ENCODE data around the gene ZGLP1.

Gene ZGLP1

DNA sequence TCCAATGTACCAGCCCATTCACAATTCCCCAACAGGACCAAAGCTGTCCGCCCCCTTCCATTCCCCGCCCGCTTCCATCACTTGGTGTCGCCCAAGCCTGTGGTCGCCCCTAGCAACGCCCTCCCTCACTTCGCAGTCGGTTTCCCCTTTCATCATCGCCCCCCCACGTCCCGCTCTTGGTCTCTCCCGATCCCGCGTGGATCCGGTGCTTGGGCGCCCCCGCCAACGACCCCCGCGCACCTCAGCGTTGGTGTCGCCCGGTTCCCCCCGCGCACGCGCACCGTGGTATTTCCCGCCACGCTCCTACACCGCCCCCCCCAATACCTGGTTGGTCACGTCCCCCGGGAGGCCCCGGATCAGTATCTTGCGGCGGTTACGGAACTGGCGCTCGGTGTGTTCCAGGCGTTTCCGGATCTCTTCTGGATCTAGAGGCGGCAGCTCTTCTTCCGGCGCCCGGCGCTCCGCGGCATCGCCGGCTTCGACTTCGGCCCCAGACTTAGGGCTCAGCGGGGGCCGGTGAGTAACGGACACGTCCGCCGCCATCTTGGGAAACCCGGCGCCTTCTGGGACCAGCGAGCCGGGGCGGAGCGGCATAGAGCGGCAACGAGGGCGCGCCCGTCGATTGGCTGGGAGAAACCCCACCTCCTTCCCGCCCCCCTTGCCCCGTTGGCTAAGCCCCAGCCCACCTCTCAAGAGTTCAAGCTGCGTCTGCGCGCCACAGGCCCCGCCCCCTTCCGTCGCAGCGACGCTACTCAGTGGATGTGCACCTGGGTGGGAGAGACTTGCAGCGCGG is 23.5 kb upstream of the ZGLP1 start, which contains the start of gene RAVER1:
Gene RAVER1, minus strand, starts transcription at position 565 of the 793 bp plus-strand sequence. Its CDS starts 22 bp downstream, at position 543.
- ATAC-seq = peak; percentile 97
- peak within 1 kb of the TSS; percentile 88 to 92 for H3K4me3 Mint-ChIP-seq
- peak; percentile 96 to 97 for DNase-seq
- peak within 1 kb of the TSS; percentile 97 for H3K27ac Mint-ChIP-seq
- no peaks in the 10 kb centered on the region for H3K27me3 Mint-ChIP-seq
- H3K4me1 Mint-ChIP-seq = peaks cover 73% of the 10 kb centered on the region
- H3K9me3 Mint-ChIP-seq = no peaks in the 10 kb centered on the region

- peak overlapping the region; percentile 97 for H3K27ac Mint-ChIP-seq
- no peaks in the 10 kb centered on the region for H3K27me3 Mint-ChIP-seq
- H3K4me3 Mint-ChIP-seq = peak overlapping the region; percentile 88 to 92
- DNase-seq (no peak), ATAC-seq (peak; percentile 5)
- peaks cover 65% of the 10 kb centered on the region for H3K4me1 Mint-ChIP-seq
- H3K9me3 Mint-ChIP-seq = no peaks in the 10 kb centered on the region
These were observed 22.7 kb upstream of the ZGLP1 start for GRCh38 chr19:10332158-10332964.

- ATAC-seq = no peak
- Mint-ChIP-seq H3K4me1 (peaks cover 39% of the 10 kb centered on the region), H3K27ac (peak overlapping the region; percentile 19 to 77), H3K4me3 (no peak overlapping the region), H3K9me3 (no peaks in the 10 kb centered on the region), H3K27me3 (no peaks in the 10 kb centered on the region)
- DNase-seq = no peak
These were observed 19.9 kb upstream of the ZGLP1 start for GRCh38 chr19:10329555-10329954.

DNA sequence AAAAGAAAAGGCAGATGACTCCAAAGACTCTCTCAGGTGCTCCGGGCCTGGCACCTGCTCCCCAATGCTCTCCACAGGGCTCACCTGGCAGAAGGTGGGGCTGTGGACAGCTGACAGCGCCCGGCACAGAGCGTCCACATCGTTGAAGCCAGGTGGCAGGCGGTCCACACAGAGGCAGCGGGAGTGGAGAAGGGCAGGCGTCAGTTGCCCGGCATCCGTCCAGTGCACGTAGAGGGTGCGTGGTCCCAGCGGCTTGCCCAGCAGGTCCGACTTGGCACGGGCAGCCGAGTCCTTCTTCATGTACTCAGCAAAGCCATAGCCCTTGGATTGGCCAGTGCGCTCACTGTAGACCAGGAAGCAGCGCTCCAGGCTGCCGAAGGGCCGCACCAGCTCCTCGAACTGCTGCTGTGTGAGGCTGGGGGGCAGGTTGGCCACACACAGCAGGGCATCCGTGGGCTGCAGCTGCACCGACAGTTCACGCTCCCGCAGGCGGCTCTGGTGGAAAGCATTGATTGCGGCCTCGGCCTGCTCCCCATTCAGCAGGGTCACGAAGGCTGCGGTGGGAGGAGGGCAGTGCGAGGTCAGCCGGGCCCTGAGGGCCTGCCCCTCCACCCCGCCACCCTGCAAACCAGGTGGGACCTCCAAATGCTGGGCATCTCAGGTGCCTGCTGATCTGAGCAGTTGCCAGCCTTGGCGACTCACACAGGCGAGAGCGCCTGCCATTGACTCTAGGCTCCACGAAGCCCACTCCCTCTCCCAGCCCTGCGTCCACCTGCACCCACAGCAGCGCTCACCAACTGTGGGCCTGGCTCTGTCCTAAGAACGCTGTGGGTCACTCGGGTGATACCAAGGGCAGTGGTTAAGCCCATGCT is 19.2 kb upstream of the ZGLP1 start:
- peaks cover 31% of the 10 kb centered on the region for H3K4me1 Mint-ChIP-seq
- ATAC-seq (no peak), DNase-seq (no peak)
- no peak overlapping the region for H3K4me3 Mint-ChIP-seq
- no peaks in the 10 kb centered on the region for H3K27me3 Mint-ChIP-seq
- H3K9me3 Mint-ChIP-seq = no peaks in the 10 kb centered on the region
- H3K27ac Mint-ChIP-seq = no peak overlapping the region

GRCh38 chr19:10327793-10328192 is 18.2 kb upstream of the ZGLP1 start:
- H3K9me3 Mint-ChIP-seq = no peaks in the 10 kb centered on the region
- H3K4me3 Mint-ChIP-seq = no peak overlapping the region
- peak overlapping the region in 1 of 2 donors; percentile 69 for H3K27ac Mint-ChIP-seq
- H3K27me3 Mint-ChIP-seq = no peaks in the 10 kb centered on the region
- ATAC-seq (no peak), DNase-seq (no peak)
- peaks cover 22% of the 10 kb centered on the region for H3K4me1 Mint-ChIP-seq

DNA sequence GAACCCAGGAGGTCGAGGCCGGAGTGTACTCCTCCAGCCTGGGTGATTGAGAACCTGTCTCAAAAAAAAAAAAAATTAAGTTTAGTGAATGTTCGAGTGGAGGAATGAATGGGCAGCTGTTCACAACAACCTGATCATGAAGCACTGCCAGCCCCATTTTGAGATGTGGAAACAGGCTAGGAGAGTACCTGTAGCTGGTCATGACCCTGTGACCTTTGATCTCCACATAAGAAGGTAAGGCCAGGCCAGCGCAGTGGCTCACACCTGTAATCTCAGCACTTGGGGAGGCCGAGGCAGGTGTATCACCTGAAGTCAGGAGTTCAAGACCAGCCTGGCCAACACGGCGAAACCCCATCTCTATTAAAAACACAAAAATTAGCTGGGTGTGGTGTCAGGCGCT is 16.1 kb upstream of the ZGLP1 start:
- H3K4me3 Mint-ChIP-seq = no peak overlapping the region
- H3K9me3 Mint-ChIP-seq = no peaks in the 10 kb centered on the region
- peaks cover 9% of the 10 kb centered on the region for H3K4me1 Mint-ChIP-seq
- H3K27ac Mint-ChIP-seq = peak overlapping the region in 1 of 2 donors; percentile 95
- no peak for DNase-seq
- no peaks in the 10 kb centered on the region for H3K27me3 Mint-ChIP-seq
- ATAC-seq = no peak

DNA sequence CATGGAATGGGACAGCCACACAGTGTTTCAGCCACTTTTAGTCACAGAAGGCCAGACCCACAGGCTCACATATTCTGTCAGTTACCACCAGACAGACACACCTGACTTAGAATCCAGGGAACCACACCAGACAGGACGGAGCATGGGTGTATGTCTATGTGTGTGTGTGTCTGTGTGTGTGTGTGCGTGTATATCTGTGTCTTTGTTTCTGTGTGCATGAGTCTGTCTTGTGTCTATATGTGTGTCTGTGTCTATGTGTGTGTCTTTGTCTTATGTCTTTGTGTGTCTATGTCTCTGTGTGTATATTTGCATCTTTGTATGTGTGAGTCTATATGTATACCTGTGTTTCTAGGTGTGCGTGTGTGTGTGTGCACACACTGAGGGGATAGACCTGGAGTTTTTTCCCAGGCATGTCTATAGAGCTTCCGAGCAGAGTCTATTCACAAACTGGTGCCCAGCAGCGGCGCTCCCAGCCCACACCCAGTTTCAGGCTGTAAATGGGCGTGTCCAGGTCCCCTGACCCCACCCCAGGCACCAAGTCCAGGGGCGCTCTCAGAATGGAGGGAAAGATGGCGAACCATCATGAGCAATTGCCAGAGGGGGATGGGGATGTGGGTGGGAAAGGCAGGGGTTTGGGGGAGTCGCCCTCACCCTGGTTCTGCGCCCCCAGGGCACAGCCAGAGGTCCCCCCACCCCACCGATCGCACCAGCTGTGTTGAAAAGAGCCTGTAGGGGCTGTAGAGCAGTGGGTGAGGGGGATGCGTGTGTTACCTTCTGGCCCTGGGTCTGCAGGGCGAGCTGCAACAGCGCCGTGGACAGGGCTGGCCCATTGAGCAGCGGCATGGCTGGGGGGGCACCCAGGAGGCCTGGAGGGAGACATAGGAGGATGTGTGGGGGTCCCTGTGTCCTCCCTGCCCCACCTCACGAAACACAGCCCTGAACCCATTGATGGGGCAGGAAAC is 12.5 kb upstream of the ZGLP1 start:
- DNase-seq = no peak
- Mint-ChIP-seq H3K4me3 (no peak overlapping the region), H3K27ac (no peak overlapping the region), H3K4me1 (no peaks in the 10 kb centered on the region), H3K27me3 (no peaks in the 10 kb centered on the region), H3K9me3 (no peaks in the 10 kb centered on the region)
- no peak for ATAC-seq

DNA sequence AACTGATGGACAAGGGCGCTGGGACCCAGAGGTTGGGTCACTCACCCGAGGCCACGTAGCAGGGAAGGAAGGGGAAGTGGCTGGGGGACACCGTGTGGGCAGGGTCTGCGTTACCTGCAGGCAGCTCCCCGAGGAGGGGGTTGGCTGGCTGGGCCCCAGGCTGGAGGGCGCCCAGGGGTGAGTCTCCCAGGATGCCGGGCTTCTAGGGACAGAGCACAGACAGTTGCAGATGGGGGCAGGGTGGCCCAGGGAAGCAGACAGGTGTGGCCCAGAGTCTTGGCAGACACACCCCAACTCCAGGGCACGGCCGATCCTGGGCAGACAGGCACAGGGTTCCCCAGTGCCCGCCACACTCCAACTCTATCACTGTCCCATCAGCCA is 11.8 kb upstream of the ZGLP1 start:
- no peak overlapping the region for H3K4me3 Mint-ChIP-seq
- H3K27me3 Mint-ChIP-seq = no peaks in the 10 kb centered on the region
- ATAC-seq = peak; percentile 21

GRCh38 chr19:10320602-10321416 is 11.2 kb upstream of the ZGLP1 start:
- no peak overlapping the region for H3K4me3 Mint-ChIP-seq
- no peaks in the 10 kb centered on the region for H3K27me3 Mint-ChIP-seq
- H3K9me3 Mint-ChIP-seq = no peaks in the 10 kb centered on the region
- DNase-seq (no peak), ATAC-seq (peak; percentile 41)
- peak overlapping the region; percentile 25 to 48 for H3K27ac Mint-ChIP-seq
- peaks cover 13% of the 10 kb centered on the region for H3K4me1 Mint-ChIP-seq

More for the DNA sequence above, 11.8 kb upstream of the ZGLP1 start:
- Mint-ChIP-seq H3K9me3 (no peaks in the 10 kb centered on the region), H3K4me1 (peaks cover 7% of the 10 kb centered on the region), H3K27ac (no peak overlapping the region)
- no peak for DNase-seq

DNA sequence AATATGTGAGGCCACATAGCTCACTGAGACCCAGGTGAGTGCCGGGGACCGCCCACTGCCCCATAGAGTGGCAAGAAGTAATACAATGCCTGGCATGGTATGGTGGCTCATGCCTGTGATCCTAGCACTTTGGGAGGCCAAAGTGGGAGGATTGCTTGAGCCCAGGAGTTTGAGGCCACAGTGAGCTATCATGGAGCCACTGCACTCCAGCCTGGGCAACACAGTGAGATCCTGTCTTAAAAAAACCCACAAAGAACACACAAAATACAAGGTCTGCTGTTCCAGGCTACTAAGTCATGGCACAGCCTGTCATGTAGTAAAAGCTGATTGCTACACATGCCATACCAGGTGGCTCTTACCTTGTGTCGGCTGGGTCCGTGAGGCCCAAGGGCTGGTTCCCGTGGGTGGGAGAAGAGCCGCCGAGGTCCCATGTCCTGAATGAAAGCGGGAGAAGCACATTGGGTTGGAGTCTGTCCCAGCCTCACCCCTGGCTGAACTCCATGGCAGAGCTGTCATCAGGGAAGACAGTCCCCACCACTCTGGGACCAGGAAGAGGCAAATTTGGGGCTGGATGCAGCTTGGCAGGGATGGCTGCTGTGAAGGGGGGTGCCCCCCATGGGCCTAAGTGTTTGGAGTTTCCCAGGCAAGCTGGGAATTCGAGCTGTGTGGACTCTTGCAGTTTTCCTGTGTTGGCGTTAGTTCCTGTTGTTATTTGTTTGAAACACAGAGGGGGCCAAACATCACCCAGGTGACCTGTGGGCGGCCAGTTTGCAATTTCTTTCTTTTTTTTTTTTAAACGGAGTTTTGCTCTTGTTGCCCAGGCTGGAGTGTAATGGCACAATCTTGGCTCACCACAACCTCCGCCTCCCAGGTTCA is 9.4 kb upstream of the ZGLP1 start:
- Mint-ChIP-seq H3K4me1 (peaks cover 29% of the 10 kb centered on the region), H3K9me3 (no peaks in the 10 kb centered on the region), H3K27ac (no peak overlapping the region), H3K4me3 (no peak overlapping the region), H3K27me3 (no peaks in the 10 kb centered on the region)
- DNase-seq (no peak), ATAC-seq (no peak)

DNA sequence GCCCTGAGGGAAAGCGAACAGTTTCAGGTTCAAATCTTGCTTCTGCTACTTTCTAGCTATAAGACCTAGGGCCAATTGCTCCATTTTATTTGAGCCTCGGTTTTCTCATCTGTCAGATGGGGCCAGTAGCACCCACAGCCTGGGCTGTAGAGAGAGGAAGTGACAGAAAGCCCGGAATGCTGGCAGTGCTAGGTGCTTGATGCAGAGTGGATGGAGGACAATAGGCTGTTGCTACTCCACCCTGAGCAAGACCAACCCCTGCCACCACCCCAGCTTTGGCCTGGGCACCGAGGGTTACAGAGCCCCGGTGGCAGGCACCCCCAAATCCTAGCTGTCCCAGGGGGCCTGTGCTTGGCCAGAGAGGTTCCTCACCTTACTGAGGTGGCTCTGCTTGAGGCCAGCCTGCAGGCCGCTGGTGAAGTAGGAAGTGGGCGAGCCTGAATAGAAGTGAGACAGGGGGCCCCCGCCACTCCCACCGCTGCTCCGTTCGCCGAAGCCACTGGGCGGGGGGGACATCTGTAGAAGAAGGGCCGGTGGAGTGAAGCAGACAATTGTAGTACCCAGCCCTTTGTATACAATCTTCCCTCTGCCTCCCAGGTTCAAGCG is 8.3 kb upstream of the ZGLP1 start:
- no peak for ATAC-seq
- H3K27me3 Mint-ChIP-seq = no peaks in the 10 kb centered on the region
- H3K4me3 Mint-ChIP-seq = no peak overlapping the region

DNA sequence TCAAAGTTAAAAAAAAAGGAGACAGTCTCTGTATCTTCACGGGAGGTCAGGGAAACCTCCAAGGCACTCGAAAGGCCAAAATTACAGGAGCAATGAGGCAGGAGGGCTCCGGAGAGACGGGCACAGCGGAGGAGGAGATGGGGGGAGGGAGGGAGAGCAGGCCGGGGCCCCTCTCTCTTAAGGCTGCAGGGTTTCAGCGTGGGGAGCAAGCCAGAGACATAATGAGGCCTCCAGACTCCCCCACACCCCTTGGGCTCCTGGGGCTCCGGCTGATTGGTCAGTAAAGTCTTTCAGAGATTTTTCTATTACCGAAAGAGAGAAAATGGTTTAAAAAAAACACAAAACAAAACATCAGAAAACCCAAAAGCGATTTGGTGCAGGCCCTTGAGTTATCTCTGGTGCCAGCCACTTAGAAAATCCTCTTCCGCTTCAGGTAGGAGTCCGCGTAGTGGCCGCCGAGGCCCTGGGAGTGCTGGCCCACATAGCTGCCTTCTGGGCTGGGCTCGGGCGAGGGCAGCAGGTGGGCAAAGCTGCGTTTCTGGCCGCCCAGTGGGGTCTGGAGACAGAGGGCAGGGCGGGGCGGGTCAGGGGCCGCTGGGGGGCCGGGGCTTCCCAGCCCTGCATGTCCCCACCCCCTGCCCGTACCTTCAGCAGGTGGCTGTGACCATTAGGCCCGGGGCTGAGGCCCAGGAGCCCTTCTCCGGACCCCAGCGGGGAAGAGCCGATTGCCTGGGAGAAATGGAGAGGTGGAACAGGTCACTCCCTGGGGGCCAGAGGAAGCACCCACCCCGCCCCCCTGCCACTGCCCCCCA is 7.6 kb upstream of the ZGLP1 start:
- Mint-ChIP-seq H3K9me3 (no peaks in the 10 kb centered on the region), H3K27ac (no peak overlapping the region), H3K4me3 (no peak overlapping the region), H3K4me1 (peaks cover 29% of the 10 kb centered on the region), H3K27me3 (no peaks in the 10 kb centered on the region)
- ATAC-seq (no peak), DNase-seq (no peak)

More for the DNA sequence above, 8.3 kb upstream of the ZGLP1 start:
- Mint-ChIP-seq H3K9me3 (no peaks in the 10 kb centered on the region), H3K27ac (peak overlapping the region in 1 of 2 donors; percentile 4), H3K4me1 (peaks cover 29% of the 10 kb centered on the region)
- DNase-seq = no peak

Measured in stimulated activated naive CD8-positive, alpha-beta T cell treated with anti-CD3 and anti-CD28 coated beads, Interleukin-15, amount 100 ng/mL, for 72 hours (primary cell).